ENCODE data around the gene FKBP5.
"Not testable (repeated sequence)": the region's sequence is repeated elsewhere in the genome, so short reads cannot be mapped to it uniquely, and the experiment has no call there.

The FKBP5 gene

DNA sequence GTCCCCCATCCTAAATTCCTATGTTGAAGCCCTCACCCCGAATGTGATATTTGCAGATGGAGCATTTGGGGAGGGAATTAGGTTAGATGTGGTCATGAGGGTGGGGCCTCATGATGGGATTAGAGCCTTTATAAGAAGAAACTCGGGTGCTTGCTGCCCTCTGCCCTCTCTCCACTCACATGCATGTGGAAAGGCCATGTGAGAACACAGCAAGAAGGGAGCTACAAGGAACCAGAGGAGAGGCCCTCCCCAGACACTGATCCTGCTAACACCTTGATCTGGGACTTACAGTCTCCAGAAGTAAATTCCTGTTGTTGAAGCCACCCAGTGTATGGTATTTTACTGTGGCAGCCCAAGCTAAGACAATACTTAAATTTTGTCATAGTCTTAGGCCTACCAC, 106.4 kb downstream of the FKBP5 start:
- no peak for DNase-seq

DNA sequence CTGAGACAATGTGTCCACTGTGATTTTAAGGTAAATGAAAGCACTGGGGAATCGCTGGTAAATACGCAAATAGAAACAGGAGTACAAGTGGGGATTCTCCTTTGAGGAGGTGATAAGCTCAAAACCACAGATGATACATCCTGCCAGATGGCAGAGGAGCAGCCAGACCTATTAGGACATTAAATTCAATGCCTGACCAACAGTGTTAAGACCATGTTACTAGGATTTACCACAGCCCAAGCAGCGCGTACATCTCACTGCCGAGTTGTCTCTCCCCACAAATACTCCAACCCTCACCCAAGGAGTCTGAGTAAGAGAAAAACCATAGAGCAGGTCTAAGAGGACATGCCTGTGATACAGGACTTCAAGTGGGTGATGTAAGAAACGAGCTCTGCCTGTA, 107.1 kb downstream of the FKBP5 start:
- DNase-seq, result no peak

DNA sequence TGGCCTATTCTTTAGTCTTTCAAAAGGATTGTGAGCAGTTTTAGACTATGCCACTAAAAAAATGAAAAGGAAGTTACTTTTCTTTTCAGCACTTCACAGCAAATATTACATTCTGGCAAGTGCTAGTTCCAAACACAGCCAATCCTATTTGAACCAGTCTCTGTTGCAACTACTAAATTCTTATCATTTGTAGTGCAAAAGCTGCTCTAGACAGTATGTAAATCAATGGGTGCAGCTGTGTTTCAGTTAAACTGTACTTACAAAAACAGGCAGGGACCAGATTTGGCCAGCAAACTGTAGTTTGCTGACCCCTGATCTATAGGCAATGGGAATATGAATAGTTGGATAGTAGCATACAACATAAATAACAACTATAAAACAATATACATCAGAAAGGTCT, 107.9 kb downstream of the FKBP5 start:
- DNase-seq, result no peak

DNA sequence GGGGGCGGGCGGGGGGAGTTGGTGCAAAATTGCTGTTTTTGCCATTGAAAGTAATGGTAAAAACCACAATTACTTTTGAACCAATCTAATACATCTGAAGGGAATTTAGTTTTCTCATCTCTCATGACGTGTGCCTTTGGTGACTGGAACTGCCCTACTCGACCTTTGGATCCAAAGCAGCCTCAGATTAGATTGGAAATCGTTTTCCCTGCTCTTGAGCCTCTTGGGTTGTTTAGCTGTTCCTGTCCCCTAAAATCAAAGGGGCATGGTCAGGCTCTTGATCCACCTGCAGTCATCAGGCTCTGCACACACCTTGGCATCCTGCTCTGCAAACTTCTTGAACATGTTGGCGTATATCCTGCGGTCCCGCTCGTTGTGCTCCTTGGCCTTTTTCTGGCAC, 112.0 kb downstream of the FKBP5 start:
- no peak for DNase-seq

DNA sequence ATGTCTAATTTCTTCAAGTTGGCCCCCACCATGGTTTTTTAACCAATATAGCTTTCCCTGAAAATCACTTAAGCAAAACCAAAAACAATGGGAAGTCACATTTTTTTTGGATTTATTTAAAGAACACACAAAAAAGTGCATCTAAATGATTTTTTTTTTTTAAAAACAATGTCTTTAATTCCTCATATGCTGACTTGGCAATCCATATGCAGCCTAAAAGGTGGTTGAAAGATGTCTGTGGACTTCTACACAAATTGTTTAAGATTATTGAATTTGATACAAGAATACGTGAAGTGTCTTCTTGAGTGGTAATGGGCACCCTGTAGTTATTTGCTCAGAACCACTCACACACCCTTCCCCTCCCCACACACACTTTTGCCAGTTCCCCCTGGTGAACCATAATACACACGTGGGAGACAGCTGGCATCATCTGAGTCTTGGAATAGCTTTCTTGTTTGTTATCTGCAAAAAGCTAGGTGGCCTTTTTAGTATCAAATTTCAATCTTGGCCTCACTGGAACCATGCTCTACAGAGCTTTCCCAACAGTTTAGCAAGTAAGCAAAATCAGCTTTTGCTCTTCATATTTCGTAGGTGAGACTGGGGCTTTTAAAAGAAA, 115.1 kb downstream of the FKBP5 start:
- DNase-seq, result no peak

DNA sequence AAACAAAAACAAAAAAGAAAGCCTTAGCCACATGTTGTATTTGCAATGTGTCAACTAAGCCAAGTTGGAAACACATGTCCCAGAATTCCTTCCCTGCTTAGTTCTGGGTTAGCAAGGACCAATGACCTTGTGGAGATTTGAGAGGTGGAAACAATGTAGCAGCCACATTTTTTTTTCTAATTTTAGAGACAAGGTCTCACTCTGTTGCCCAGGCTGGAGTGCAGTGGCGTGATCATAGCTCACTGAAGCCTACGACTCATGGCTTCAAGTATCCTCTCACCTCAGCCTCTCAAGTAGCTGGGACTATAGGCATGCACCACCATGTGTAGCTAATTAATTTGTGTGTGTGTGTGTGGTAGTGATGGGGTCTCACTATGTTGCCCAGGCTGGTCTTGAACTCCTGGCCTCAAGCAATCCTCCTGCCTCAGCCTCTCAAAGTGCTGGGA, 117.8 kb downstream of the FKBP5 start:
- DNase-seq, result not testable (repeated sequence)

DNA sequence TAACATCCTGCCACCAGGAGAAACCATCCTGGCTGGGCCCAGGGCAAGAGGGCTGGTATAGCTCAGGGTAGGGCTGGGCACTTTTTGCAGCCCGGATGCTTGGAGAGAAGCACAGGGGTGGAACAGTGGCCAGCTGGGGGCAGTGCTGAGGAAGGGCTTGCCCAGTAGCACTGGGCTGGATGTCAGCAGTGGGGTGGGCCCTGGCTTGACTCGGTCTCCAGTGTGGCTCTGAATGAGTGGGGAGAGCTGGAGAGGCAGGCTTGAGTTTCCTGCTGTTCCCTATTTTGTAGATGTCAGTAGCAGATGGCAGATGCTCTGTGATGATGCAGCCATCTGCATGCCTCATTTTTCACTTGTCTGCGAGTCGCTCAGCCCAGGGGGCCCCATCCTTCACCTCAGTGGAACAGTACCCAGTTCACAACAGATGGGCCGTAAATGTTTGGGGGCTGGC, 119.7 kb downstream of the FKBP5 start:
- DNase-seq, result no peak

DNA sequence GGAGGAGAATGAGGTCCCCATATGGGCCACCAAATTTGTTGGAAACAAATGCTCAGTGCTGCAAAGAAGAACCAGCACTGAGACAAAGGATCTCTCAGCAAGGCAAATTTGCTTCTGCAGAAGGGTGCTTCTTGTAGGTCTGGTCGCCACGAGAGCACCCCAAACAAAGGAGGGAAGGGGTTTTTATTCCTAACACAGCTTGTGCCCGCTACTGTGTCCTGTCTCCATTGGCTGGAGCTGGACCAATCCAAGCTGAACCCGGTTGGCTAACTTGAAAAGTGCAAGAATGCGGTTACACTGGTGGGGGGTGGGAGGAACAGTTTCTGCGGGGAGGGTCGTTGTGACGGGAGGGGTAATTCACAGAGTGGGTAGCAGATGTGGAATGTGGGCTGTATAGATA, 121.9 kb downstream of the FKBP5 start:
- DNase-seq, result no peak

DNA sequence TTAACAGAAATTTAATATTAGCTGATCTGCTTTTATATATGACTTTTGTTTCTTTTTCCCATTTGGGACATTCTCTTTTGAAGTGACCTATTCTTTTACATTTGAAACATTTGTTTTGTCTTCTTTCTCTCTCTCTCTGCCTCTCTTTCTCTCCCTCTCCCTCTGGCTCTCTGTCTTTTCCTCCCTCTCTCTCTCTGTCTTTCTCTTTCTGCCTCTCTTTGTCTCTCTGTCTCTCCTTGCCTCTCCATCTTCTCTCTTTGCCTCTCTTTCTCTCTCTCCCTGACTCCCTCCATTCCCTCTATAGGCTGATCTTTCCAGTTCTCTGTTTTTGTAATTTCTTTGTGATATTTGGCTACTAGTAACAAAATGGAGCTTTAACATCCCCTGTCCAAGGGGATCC, 124.0 kb downstream of the FKBP5 start:
- no peak for DNase-seq

DNA sequence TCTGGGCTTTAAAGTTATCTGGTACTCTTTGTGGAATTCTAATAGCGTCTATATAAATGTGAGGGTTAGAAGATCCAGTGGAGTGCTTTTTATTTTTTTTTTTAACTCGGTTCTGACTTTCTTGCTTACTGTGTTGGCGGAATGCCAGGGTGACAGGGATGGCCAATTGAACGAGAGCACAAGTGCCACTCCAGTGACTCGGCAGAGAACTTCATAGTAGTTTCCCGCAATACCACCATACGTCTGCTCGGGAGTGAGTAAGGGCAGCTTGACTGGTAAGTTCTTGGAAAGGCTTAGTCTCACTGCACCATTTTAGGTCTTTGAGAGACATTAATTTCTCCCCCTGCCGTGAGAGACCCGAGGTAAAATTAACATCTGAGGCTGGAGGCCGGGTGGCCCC, 126.7 kb downstream of the FKBP5 start:
- DNase-seq, result no peak

DNA sequence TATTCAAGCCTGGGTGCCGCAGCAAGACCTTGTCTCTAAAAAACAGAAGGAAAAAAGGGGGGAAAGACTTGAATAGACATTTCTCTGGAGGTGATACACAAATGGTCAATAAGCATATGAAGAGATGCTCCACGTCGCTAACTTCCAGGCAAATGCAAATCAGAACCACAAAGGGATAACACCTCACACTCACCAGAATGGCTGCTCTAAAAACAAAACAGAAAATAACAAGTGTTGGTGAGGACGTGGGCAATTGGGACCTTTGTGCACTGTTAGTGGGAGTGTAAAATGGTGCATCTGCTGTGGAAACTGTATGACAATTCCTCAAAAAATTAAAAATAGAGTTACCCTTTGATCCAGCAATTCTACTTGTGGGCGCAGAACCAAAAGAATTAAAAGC, 127.6 kb downstream of the FKBP5 start:
- no peak for DNase-seq

DNA sequence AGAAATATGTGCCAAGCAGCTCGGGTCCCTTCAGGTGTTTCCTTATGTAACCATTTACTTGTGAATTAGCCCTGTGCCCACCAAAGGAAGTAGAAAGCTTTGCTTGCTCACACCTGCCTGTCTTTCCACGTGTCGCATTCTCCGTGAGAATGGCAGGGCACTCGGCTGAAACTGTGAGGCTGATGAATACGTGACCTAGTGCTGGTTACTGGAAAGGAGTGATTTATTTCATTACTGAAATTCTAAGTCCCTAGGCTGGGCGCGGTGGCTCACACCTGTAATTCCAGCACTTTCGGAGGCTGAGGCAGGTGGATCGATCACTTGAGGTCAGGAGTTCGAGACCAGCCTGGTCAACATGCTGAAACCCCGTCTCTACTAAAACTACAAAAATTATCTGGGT, 130.1 kb downstream of the FKBP5 start:
- DNase-seq, result no peak

DNA sequence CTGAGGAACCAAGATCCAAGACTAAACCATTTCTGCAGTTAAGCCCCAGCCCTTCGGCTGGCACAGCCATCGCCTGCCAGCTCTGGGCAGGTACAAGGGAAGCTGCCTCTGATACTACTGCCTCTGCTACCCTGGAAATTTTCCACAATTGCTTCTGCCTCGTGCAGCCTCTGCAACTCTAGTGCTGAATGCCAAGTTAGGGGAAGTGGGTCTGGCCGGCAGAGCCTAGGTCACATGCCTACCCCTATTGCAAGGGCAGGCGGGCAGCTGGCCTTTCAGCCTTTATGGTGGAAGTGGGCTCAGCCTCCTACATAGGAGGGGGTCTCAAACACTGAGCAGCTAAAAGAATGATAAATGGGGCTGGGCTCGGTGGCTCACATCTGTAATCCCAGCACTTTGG, 131.5 kb downstream of the FKBP5 start:
- DNase-seq, result no peak

DNA sequence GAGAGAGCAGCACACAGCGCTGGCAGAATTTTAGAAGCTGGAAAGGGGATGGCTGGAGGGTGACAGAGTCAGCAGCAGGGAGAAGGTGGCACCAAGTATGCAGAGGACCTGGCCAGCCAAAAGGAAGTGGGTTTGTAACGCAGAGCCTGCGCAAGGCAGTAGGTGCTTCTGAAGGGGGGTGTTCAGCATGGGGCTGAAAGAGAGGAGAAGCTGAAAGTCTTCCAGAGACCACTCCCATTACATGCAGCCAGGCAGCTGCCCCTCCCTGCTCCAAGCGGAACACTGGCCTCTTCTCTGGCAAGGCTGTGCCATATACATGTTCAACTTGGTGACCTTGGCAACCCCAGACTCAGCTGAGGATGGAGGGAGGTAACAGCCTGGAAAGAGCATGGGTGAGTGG, 133.9 kb downstream of the FKBP5 start:
- DNase-seq, result no peak

DNA sequence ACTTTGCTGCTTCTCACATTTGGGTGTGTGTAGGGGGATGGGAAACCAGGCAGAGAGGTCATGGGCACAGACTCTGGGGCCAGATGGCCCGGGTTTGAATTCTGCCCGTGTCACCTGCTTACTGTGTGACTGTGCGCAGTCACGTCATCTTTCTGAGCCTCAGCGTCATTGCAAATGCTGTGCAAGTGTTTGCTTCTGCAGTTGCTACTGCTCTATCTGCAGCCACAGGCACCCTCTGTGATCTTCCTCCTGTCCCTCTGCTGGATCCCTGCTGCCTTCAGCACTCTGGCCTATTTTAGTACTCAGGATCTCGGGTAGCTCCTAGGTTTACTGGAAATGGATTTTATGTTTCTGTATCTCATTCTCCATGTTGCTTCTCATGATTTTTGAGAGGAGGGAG, 135.4 kb downstream of the FKBP5 start:
- DNase-seq, result no peak

DNA sequence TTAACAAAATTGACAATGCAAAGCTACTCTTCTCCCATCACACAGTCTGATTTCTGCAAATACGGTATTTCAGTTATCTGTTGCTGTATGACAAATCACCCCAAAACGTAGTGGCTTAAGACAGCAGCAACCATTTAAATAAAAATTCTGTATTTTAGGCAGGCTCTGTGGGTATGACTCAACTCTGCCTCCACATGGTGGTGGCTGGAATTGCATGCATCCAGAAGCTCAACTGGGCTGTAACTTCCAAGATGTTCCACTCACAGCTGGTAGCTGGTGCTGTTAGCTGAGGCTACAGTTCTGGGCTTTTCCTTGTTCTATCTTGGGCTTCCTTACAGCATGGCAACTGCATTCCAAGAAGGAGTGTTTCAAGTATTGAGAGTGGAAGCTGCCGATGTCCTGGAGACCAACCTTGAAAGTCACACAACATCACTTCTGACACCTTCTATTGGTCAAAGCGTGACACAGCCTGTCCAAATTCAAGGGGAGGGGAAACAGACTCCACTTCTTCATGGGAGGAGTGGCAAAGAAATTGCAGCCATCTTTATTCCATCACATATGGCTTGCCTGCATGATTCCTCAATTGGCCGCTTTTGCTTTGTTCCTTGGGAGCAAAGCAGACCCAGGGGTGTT, 136.3 kb downstream of the FKBP5 start:
- DNase-seq, result no peak

DNA sequence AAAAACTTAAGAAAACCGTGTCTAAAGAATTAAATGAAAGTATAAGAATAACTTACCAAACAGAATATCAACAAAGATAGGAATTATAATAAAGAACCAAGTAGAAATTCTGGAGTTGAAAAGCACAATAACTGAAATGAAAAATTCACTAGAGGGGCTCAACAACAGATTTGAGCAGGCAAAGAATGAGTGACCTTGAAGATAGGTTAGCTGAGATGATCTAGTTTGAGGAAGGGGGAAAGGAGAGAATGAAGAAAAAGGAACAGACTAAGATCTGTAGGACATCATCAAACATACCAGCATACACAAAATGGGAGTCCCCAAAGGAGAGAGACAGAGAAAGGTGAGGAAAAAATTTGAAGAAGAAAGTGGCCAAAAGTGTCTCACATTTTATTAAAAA, 138.3 kb downstream of the FKBP5 start:
- no peak for DNase-seq

DNA sequence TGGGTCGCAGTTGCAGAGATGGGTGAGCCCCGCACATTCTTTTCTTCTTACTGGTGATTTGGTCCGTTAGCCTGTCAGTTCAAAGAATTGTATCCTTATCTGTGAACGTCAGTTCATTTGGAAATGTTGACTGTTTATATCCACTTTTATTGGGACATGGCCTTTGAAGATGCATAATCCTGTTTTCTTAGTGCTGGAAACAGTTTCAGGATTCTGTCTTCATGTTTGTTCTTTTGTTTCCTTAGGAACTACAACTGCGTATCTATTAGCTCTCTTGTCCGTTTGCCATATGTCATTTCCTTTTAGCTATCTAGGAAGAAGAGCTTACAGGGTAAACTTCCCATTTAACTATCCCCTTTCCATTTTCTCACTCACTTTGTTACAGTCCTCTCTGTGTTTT, 141.0 kb downstream of the FKBP5 start:
- no peak for DNase-seq

DNA sequence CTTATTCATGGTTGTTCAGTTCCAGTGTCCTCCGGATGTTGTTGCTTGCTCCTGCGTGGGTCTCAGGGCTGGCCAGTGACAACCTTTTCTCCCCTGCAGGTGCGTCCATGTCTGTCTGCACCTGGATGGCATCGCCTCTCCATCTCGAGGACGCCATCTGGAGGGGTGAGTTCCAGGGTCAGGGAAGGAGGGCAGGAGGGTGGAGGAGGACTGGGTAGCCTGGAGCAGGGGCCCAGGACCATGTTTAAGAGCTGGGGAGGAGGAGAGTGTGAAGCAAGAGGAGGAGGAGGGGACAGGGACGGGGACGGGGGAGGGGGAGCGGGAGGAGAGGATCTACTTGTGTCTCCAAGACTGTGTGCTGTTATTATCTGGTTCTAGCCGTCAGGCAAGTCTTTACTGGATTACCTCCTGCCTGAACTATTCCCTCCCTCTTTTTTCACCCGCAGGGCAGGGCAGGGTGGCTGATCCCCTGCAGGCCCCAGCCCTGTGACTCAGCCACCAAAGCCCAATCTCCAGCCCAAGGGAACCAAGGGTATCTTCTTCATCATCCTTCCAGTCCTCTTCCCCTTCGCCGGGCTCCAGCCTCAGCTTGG, 143.8 kb downstream of the FKBP5 start:
- DNase-seq, result no peak

DNA sequence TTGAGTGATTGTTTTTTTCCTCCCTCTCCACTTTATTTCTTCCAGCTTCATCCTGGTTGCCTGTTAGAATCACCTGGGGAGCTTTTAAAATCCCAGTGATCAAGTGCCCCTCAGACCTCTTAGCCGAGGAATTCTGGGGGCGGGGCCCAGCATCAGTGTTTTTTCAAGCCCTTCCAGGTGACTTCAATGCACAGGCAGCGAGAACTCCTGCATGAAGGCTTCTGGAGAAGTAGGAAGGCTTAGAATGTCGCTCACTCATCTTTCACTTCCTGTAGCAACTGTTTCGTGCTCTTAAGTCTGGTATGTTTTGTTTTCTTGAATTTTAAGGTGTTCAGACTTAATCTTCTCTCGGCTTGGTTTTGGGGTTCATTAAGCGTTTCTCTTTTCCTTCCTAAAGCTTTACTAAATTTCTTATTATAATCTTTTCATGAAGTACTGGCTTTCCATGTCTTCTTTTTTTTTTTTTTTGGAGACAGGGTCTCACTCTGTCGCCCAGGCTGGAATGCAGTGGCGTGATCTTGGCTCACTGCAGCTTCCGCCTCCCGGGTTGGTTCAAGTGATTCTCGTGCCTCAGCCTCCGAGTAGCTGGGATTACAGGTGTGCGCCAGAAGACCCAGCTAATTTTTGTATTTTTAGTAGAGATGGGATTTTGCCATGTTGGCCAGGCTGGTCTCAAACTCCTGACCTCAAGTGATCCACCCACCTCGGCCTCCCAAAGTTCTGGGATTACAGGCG, 145.1 kb downstream of the FKBP5 start:
- DNase-seq, result no peak

DNA sequence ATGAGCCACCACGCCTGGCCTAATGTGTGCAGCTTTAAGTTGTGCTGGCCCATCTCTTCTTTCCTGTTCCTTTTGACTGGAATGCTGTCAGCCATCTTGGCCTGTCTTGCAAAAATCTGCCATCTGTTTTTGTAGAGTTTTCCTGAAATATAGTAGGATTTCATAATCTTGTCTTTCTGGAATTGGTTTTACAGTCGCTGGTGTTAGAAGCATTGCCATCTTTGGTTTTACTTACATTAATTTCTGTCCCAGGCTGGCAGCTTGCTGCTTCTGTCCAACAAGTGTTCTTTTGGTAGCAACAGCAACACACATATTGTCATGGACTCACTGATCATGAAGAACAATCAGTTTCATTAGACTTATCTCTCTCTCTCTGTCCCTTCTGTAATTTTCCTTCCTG, 146.9 kb downstream of the FKBP5 start:
- no peak for DNase-seq

DNA sequence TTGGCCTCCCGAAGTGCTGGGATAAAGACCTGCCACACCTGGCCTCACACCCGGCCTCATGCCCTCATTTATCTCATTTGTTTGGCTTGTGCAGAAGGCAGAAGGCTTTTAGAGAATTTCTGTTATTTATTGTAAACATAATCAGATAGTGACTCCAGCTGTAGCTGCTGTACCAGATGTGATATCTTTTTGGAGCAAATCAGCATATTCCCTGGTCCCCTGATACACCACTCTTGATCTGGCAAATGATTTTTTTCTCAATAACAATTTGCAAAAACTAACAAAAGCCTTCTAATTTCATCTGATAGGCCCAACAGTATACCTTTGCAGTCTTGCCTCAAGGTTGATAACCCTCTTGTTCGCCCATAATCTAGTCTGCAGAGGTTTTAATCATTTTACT, 149.5 kb downstream of the FKBP5 start:
- DNase-seq, result no peak

DNA sequence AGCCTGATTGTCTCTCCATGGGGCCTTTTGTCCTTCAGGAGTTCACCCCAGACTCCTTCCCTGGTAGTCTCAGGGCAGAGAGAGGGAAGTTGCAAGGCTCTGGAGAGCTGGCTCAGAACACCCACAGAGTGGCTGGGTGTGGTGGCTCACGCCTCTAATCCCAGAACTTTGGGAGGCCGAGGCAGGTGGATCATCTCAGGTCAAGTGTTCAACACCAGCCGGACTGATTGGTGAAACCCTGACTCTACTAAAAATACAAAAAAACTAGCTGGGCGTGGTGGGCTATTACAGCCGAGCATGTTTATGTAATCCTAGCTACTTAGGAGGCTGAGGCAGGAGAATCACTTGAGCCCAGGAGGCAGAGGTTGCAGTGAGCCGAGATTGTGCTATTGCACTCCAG, 152.9 kb downstream of the FKBP5 start:
- DNase-seq, result not testable (repeated sequence)
